Measurements from ENCODE around the gene C5orf22. TPM values are rescaled to one million over a fixed set of nuclear protein-coding genes. Genes with fewer than 3 reads are reported as not detected.

C5orf22 gene
- total RNA-seq, 4 donors from 2014 or later: 5.6 to 31.0 (median 18.3) TPM

GRCh38 chr5:31574772-31575171 lies 42.7 kb downstream of the C5orf22 start:
- no peak overlapping the region for H3K27ac ChIP-seq
- no peak overlapping the region for H3K4me3 ChIP-seq
- no peak for TF ChIP-seq CTCF (IDR thresholded peaks at IDR 0.05)
- no peak for TF ChIP-seq POLR2A (IDR thresholded peaks at IDR 0.05)
- no peaks in the 10 kb centered on the region for H3K4me1 ChIP-seq
- no peak for DNase-seq
- no peaks in the 10 kb centered on the region for H3K36me3 ChIP-seq
- H3K27me3 ChIP-seq: no peaks in the 10 kb centered on the region
- intact Hi-C loops (cut with DNase I; ENCODE audit: low total_unique reads): no loop called here
- H3K9me3 ChIP-seq: no peaks in the 10 kb centered on the region

- H3K27me3 ChIP-seq: no peaks in the 10 kb centered on the region
- no peak for TF ChIP-seq POLR2A (IDR thresholded peaks at IDR 0.05)
- no peak for TF ChIP-seq CTCF (IDR thresholded peaks at IDR 0.05)
- no peak overlapping the region for H3K4me3 ChIP-seq
- intact Hi-C loops (cut with DNase I; ENCODE audit: low total_unique reads): no loop called here
- no peak for DNase-seq
- no peak overlapping the region for H3K27ac ChIP-seq
- no peaks in the 10 kb centered on the region for H3K4me1 ChIP-seq
- no peaks in the 10 kb centered on the region for H3K36me3 ChIP-seq
- H3K9me3 ChIP-seq: no peaks in the 10 kb centered on the region
These were observed 45.3 kb downstream of the C5orf22 start for GRCh38 chr5:31577438-31577837.

- Histone ChIP-seq H3K27me3 (no peaks in the 10 kb centered on the region), H3K4me3 (no peak overlapping the region), H3K36me3 (no peaks in the 10 kb centered on the region), H3K27ac (no peak overlapping the region), H3K9me3 (no peaks in the 10 kb centered on the region), H3K4me1 (no peaks in the 10 kb centered on the region)
- intact Hi-C loops (cut with DNase I; ENCODE audit: low total_unique reads): no loop called here
- DNase-seq: no peak
- no peak for TF ChIP-seq POLR2A (IDR thresholded peaks at IDR 0.05)
- no peak for TF ChIP-seq CTCF (IDR thresholded peaks at IDR 0.05)
These were observed 47.5 kb downstream of the C5orf22 start for GRCh38 chr5:31579558-31579957.

- Histone ChIP-seq H3K36me3 (no peaks in the 10 kb centered on the region), H3K9me3 (no peaks in the 10 kb centered on the region), H3K27ac (no peak overlapping the region), H3K4me3 (no peak overlapping the region), H3K27me3 (no peaks in the 10 kb centered on the region), H3K4me1 (no peaks in the 10 kb centered on the region)
- DNase-seq: no peak
- intact Hi-C loops (cut with DNase I; ENCODE audit: low total_unique reads): loop anchor here (5.0 kb wide), 1 partner anchor 511 kb away; no protein-coding TSS in a partner anchor
- TF ChIP-seq CTCF (IDR thresholded peaks at IDR 0.05): peak; percentile 40 to 58 (median 42)
- no peak for TF ChIP-seq POLR2A (IDR thresholded peaks at IDR 0.05)
These were observed 49.5 kb downstream of the C5orf22 start for GRCh38 chr5:31581498-31582099.

GRCh38 chr5:31583129-31583528 lies 51.0 kb downstream of the C5orf22 start:
- no peaks in the 10 kb centered on the region for H3K27me3 ChIP-seq
- TF ChIP-seq CTCF (IDR thresholded peaks at IDR 0.05): no peak
- TF ChIP-seq POLR2A (IDR thresholded peaks at IDR 0.05): no peak
- H3K4me1 ChIP-seq: no peaks in the 10 kb centered on the region
- H3K27ac ChIP-seq: no peak overlapping the region
- no peaks in the 10 kb centered on the region for H3K36me3 ChIP-seq
- H3K9me3 ChIP-seq: no peaks in the 10 kb centered on the region
- H3K4me3 ChIP-seq: no peak overlapping the region
- no peak for DNase-seq
- intact Hi-C loops (cut with DNase I; ENCODE audit: low total_unique reads): loop anchor here (5.0 kb wide), 1 partner anchor 509 kb away; no protein-coding TSS in a partner anchor
